NCI-H128 (cell line): ENCODE results near the gene KIRREL3.

Experiments
- DNase-seq: peaks from one replicate; lab custom pipeline; 2025; ENCODE audit not compliant: unreplicated experiment; lab: John Stamatoyannopoulos, UW

Gene KIRREL3

DNA sequence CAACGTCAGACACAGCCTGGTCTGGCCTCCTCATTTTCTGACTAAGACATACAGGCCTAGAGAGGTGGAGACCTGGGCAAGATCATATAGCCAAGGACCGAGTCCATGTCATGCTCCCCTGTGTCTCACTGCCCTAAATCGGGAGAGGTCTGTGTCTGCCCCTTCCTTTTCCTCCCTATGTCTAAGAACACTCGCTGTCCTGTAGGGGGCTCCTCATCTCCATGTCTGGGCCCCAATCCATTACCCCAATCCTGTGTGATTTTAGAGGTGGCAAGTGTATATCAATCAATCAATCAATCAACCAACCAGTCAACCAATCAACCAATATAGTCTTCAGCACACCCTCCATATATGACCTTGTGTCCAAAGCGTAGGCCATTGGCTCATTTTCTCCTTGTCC lies 125.7 kb downstream of the KIRREL3 start:
- no peak for DNase-seq

DNA sequence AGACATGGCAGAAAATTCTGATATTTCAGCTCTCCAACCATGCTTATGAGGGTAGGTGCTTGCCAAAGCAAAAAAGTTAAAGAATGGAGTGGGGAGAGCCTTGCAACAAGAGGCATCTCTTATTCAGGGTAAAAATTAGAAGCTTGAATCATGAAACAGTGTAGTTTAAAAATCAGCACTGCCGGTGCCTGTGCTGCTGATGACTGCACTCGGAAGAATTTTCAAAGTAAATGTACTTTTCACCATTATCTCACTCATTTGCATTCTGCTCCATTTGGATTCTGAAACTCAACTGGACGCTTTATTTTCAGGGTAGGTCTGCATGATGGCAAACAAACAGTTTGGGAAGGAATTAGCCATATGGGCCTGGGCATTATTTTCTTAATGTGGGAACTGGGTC lies 126.3 kb downstream of the KIRREL3 start:
- DNase-seq = no peak

GRCh38 chr11:126871792-126872191 lies 128.8 kb downstream of the KIRREL3 start:
- no peak for DNase-seq

- DNase-seq = no peak
These were observed 130.5 kb downstream of the KIRREL3 start for GRCh38 chr11:126870021-126870420.

DNA sequence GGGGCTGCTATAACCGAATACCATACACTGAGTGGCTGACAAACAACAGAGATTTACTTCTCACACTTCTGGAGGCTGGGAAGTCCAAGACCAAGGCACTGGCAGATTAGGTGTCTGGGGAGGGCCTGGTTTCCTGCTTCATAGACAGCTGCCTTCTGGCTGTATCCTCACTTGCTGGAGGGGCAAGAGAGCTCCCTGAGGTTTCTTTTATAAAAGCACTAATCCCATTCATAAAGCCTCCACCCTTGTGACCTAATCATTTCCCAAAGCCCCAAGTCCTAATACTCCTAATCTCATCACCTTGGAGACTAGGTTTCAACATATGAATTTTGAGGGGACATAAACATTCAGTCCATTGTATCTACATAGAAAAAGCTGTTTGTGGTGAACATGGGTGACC lies 131.8 kb downstream of the KIRREL3 start:
- DNase-seq = no peak

DNA sequence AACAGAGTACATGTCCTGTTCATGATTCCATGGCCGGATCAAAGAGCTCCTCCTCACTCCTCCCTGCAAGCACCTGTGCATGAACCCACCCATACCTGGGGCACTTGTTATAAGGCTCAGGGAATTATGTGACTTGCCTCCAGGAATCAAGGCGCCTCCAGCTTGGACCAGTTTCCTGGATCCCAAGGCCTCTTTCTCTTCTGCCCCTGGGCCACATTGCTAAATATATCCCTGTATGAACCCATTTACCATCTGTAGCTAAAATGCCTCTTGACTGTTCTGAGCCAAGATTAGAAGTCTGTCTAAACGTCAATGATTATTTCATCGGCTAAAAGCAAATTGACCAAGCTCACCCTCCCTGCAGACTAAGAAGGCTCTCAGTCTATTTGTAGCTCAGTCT lies 135.6 kb downstream of the KIRREL3 start:
- DNase-seq = no peak

- DNase-seq = no peak
These were observed 137.1 kb downstream of the KIRREL3 start for GRCh38 chr11:126863294-126863997.

DNA sequence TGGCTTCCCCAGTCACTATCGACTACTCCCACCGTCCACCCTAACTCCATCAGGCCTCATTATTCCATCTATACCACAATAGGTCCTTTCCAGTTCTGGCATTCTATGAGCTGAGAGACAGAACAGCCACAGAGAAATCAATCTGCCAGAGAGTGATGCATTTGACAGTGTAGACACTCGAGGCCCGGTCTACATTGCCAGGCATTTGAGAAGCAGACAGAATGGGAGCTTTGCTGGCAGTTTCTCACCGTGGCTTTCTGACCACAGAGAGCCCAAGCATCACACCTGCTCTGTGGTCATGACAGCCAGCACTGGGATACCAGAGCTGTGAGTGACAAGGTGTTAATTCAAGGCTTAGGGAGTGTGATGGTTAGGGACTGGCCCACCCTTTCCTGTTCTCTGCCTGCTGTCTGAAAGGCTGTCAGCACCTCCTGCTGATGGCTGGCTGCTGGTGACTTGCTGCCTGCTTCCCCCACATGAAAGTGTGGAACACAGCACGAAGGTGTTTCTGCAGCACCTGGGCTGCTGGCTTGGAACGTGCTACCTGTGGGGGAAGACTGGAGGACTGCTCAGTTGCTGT lies 137.8 kb downstream of the KIRREL3 start:
- DNase-seq = no peak

- DNase-seq = no peak
These were observed 138.6 kb downstream of the KIRREL3 start for GRCh38 chr11:126861796-126862459.

GRCh38 chr11:126857860-126858808 lies 142.4 kb downstream of the KIRREL3 start:
- DNase-seq = peak; percentile 84

GRCh38 chr11:126855536-126855935 lies 145.0 kb downstream of the KIRREL3 start:
- DNase-seq = no peak

DNA sequence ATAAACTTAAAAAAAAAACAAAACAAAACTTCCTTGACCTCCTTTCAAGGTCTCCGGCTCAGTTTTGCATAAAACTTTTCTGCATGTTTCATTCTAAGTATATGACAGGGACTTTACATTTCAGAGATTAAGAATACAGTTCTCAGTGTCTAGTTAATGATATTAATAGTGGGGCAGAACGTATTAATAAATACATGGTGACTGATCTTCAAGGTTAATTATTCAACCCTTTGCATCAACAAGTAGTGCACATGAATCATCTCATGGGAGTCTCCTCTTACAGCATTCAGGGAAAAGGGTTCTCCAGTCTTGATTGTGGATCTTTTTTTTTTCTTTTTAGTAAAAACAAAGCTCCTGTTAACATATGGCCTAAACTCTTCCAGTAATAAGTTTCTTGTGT lies 146.8 kb downstream of the KIRREL3 start:
- no peak for DNase-seq

DNA sequence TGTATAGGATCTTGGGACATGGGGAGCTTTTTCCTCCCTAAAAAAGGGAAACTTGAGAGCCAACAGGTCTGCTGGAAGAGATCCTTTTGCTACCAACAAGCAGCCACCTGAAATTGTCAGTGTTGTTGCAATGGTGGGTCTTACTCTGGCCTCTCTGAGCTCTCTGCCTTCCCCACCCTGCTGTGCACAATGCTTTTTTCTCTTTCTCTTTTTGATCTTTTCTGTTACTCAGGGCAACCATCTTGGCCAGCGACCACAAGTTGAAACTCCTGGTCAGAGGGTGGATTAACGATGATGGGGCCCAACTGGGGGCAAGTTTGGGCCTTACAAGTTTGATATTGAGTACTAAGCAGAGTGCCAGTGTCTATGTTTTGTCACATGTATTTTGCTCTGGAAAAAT lies 155.8 kb downstream of the KIRREL3 start:
- no peak for DNase-seq

DNA sequence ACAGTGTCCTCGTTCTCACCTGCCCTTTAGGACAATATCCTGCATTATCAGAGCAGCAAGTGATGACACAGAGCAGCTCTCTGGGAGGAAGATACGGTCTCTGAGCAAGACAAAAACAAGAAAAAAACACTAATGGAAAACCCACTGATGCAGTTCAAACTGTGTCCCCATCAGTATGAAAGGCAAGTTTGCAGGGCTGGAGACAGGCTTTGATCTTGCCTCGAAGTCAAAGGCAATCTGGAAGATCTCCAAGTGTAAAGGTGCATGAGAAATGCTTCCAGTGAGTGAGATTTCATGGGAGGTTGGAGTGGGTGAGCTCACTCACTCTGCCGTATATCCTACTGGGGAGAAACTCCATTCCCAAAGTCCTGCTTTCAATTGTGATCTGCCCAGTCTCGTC lies 157.5 kb downstream of the KIRREL3 start:
- no peak for DNase-seq

- no peak for DNase-seq
These were observed 158.6 kb downstream of the KIRREL3 start for GRCh38 chr11:126841999-126842398.

DNA sequence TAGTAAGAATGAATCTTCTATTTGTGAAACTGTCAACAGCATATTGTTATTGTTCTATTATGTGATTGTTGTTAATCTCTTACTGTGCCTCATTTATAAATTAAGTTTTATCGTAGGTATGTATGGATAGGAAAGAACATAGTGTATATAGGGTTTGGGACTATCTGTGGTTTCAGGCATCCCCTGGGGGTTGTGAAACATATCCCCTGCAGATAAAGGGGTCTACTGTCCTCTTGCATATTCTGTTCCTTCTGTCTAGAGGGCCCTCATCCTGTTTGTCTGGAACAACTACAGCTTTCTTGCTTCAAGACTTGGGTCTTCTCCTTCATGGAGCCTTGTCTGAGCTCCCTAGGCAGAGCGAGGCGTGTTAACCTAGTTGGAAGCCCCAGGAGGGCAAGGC lies 159.6 kb downstream of the KIRREL3 start:
- no peak for DNase-seq

DNA sequence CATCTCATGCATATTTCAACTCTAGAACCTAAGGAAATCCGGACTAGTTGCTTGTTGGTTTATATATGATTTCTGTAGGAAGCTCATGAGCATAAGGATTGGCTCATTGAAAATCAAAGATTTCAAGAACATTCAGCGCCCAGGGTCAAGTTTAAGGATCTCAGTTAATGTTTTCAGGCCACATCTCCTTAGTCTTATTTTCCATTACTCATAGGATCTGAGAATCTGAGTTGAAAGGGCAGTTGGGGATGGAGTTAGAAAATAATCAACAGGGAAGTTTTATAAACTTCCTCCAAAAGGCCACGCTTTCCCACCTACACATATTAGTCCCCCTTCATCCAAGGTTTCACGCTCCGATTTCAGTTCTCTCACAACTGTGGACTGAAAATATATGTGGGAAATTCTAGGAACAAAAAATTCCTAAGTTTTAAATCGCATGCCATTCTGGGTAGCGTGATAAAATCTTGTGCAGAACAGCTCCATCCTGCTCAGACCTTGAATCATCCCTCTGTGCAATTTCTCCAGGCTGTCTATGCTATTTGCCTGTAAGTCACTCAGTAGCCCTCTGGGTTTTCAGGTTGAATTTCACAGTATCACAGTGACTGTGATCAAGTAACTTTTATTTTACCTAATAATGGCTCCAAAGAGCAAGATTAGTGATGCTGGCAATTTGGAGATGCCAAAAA lies 160.2 kb downstream of the KIRREL3 start:
- no peak for DNase-seq

DNA sequence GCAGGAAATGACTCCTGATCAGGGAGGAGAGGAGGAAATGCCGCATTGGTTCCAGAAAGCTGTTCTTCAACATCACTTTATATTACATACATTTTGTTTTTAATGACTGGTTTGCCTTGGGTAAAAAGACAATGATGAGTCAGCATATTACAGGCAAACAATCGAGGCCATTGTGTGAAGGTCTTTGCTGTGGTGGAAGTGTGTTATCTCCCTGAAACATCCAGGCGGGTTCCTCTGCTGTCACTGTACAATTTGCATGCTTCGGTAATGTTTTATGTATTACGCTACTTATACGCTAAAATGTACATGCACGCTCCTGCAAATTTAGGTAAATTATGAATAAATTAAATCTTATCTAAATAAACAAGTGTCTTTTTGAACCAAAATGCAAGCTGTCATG lies 161.1 kb downstream of the KIRREL3 start:
- no peak for DNase-seq

GRCh38 chr11:126838779-126839178 lies 161.8 kb downstream of the KIRREL3 start:
- DNase-seq = no peak

DNA sequence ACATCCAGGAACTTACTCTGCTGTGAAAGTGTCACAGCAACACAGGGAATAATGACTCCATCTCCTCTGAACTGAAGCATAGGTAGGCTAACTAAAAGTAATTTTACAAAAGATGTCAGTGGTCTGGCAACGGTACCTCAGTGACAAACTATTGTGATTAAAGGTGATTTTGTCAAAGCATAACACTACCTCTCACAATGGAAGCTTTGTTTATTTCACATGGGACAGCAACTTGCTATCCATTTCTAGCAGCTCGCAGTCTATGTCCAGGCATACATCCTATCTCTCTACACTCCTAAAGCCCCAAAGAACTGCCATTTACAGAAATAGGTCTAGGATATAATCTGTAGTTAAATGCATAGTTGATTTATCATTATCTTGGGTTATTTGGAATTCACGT lies 163.0 kb downstream of the KIRREL3 start:
- no peak for DNase-seq

DNA sequence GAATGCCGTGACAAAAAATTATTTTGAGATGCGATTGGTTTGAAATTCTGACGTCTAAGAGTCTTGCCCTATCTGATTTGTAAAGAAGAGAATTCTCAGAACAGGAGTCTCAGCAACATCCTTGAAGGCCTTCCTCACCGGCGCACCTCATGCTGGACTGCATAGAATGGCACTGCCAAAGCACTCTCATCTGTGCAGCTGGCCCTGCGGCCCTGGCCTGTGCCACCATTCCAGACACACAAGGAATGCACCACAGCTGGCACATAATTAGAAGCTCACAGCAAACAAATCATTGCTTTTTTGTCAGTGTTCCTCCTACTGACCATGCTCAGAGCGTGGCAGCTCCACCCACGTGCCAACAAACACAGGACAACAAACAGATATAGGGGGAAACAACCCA lies 166.0 kb downstream of the KIRREL3 start:
- DNase-seq = no peak
